ENCODE data around the gene EPAS1.
A peak's percentile ranks its signal among the peaks of the same experiment; 100 is the strongest.

The EPAS1 gene
- long read RNA-seq: 0 reads

DNA sequence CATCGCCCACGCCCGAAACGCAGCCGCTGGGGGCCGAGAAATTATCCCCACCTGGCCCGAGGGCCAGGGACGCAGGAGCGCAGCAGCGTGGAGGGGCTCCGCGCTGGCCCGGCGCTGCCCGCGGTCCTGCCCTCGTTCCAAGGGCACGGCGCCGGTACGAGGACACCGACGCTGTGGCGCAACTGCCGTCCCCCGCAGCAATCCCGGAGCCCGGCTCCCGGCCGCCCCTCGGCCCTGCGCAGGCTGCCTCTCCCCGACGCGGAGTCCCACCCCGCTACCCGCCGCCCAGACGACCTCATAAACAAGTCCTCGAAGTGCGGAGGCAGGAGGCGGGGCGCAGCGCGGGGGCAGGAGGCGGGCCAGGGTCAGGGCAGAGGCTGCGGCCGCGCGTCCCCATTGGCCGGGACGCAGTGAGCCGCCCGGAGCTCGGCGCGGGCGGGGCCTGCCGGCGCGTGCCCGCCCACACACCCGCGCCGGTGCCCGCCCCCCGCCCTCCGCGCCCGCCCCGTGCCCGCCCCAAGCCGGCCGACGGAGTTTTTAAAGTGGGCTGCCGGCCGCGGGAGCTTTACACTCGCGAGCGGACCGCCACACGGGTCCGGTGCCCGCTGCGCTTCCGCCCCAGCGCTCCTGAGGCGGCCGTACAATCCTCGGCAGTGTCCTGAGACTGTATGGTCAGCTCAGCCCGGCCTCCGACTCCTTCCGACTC is at the start of gene EPAS1:
Gene EPAS1 (plus strand): TSS at position 568 of the 706 bp plus-strand sequence. CDS start 505 bp downstream, outside the sequence.
- Histone ChIP-seq H3K4me3 (replicated peaks; ENCODE audit: insufficient read depth, low read length) (peak within 1 kb of the TSS; percentile 63), H3K27ac (replicated peaks) (no peak within 1 kb of the TSS), H3K27me3 (ENCODE audit: insufficient read depth, poor library complexity, severe bottlenecking) (peaks cover 49% of the 10 kb centered on the region)
- TF ChIP-seq, protein P1, sequence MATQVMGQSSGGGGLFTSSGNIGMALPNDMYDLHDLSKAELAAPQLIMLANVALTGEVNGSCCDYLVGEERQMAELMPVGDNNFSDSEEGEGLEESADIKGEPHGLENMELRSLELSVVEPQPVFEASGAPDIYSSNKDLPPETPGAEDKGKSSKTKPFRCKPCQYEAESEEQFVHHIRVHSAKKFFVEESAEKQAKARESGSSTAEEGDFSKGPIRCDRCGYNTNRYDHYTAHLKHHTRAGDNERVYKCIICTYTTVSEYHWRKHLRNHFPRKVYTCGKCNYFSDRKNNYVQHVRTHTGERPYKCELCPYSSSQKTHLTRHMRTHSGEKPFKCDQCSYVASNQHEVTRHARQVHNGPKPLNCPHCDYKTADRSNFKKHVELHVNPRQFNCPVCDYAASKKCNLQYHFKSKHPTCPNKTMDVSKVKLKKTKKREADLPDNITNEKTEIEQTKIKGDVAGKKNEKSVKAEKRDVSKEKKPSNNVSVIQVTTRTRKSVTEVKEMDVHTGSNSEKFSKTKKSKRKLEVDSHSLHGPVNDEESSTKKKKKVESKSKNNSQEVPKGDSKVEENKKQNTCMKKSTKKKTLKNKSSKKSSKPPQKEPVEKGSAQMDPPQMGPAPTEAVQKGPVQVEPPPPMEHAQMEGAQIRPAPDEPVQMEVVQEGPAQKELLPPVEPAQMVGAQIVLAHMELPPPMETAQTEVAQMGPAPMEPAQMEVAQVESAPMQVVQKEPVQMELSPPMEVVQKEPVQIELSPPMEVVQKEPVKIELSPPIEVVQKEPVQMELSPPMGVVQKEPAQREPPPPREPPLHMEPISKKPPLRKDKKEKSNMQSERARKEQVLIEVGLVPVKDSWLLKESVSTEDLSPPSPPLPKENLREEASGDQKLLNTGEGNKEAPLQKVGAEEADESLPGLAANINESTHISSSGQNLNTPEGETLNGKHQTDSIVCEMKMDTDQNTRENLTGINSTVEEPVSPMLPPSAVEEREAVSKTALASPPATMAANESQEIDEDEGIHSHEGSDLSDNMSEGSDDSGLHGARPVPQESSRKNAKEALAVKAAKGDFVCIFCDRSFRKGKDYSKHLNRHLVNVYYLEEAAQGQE (IDR thresholded peaks at IDR 0.05; ENCODE audit: insufficient replicate concordance, low read depth): peak; percentile 71
- TF ChIP-seq SPI1 (IDR thresholded peaks at IDR 0.05; ENCODE audit: borderline replicate concordance, low read depth): no peak
- no peak for TF ChIP-seq GABPA (IDR thresholded peaks at IDR 0.05; ENCODE audit: low read depth)
- TF ChIP-seq, protein P2, sequence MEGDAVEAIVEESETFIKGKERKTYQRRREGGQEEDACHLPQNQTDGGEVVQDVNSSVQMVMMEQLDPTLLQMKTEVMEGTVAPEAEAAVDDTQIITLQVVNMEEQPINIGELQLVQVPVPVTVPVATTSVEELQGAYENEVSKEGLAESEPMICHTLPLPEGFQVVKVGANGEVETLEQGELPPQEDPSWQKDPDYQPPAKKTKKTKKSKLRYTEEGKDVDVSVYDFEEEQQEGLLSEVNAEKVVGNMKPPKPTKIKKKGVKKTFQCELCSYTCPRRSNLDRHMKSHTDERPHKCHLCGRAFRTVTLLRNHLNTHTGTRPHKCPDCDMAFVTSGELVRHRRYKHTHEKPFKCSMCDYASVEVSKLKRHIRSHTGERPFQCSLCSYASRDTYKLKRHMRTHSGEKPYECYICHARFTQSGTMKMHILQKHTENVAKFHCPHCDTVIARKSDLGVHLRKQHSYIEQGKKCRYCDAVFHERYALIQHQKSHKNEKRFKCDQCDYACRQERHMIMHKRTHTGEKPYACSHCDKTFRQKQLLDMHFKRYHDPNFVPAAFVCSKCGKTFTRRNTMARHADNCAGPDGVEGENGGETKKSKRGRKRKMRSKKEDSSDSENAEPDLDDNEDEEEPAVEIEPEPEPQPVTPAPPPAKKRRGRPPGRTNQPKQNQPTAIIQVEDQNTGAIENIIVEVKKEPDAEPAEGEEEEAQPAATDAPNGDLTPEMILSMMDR (IDR thresholded peaks at IDR 0.05; ENCODE audit: insufficient read depth, low read length): no peak
- peak; percentile 53 to 60 for DNase-seq (ENCODE audit: low read depth in 1 of 2, low spot score in 1 of 2)

DNA sequence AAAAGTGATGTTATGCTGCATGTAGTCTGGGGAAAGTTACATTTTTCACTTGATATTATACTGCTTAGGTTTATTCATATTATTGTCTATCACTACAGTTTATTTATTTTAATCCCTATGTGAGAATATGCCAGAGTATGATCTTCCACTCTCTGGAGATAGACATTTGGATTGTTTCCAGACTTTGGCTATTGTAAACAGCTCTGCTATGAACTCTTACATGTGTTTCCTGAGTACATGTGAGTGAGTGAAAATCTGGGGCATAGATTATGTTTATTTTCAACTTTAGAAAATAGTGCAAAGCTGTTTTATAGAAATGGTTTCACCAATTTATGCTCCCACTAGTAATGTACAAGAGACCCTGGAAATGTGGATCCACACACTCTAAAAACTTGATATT is 49.0 kb upstream of the EPAS1 start:
- H3K27me3 ChIP-seq (ENCODE audit: insufficient read depth, poor library complexity, severe bottlenecking): no peaks in the 10 kb centered on the region
- no peak for DNase-seq (ENCODE audit: low read depth in 1 of 2, low spot score in 1 of 2)
- H3K27ac ChIP-seq (replicated peaks): no peak overlapping the region
- TF ChIP-seq POLR2AphosphoS5 (IDR thresholded peaks at IDR 0.05; ENCODE audit: low read depth) (no peak), GABPA (IDR thresholded peaks at IDR 0.05; ENCODE audit: low read depth) (no peak), SPI1 (IDR thresholded peaks at IDR 0.05; ENCODE audit: borderline replicate concordance, low read depth) (no peak)
- TF ChIP-seq, protein P2 (IDR thresholded peaks at IDR 0.05; ENCODE audit: insufficient read depth, low read length): no peak
- TF ChIP-seq, protein P1 (IDR thresholded peaks at IDR 0.05; ENCODE audit: insufficient replicate concordance, low read depth): no peak
- no peak overlapping the region for H3K4me3 ChIP-seq (replicated peaks; ENCODE audit: insufficient read depth, low read length)

DNA sequence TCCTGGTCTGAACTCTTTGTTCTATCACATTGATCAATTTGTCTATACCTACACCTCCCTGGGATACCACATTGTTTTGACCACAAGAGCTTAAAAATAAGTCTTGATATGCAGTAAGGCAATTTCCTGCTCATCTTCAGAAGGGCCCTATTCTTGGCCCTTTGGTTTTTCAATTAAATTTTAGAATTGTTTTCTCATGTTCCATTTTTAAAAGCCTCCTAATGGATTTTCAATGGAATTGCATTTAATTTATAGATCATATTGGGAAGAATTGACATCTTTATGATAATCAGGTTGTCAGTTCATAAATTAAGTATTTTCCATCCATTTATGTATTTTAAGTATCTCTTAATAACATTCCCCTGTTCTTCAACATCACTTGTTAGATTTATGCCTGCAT is 47.6 kb upstream of the EPAS1 start:
- TF ChIP-seq GABPA (IDR thresholded peaks at IDR 0.05; ENCODE audit: low read depth): no peak
- TF ChIP-seq, protein P1 (IDR thresholded peaks at IDR 0.05; ENCODE audit: insufficient replicate concordance, low read depth): no peak
- TF ChIP-seq, protein P2 (IDR thresholded peaks at IDR 0.05; ENCODE audit: insufficient read depth, low read length): no peak
- no peak for TF ChIP-seq SPI1 (IDR thresholded peaks at IDR 0.05; ENCODE audit: borderline replicate concordance, low read depth)
- TF ChIP-seq POLR2AphosphoS5 (IDR thresholded peaks at IDR 0.05; ENCODE audit: low read depth): no peak
- H3K27ac ChIP-seq (replicated peaks): no peak overlapping the region
- no peak for DNase-seq (ENCODE audit: low read depth in 1 of 2, low spot score in 1 of 2)
- no peak overlapping the region for H3K4me3 ChIP-seq (replicated peaks; ENCODE audit: insufficient read depth, low read length)
- H3K27me3 ChIP-seq (ENCODE audit: insufficient read depth, poor library complexity, severe bottlenecking): no peaks in the 10 kb centered on the region

Measured in HL-60 (cell line).